ENCODE measurements around the gene KRTAP10-1. TPM values are rescaled to one million over a fixed set of nuclear protein-coding genes. Genes with fewer than 3 reads are reported as not detected.

KRTAP10-1 gene
- total RNA-seq, 1 donor from 2014 or later: not detected

DNA sequence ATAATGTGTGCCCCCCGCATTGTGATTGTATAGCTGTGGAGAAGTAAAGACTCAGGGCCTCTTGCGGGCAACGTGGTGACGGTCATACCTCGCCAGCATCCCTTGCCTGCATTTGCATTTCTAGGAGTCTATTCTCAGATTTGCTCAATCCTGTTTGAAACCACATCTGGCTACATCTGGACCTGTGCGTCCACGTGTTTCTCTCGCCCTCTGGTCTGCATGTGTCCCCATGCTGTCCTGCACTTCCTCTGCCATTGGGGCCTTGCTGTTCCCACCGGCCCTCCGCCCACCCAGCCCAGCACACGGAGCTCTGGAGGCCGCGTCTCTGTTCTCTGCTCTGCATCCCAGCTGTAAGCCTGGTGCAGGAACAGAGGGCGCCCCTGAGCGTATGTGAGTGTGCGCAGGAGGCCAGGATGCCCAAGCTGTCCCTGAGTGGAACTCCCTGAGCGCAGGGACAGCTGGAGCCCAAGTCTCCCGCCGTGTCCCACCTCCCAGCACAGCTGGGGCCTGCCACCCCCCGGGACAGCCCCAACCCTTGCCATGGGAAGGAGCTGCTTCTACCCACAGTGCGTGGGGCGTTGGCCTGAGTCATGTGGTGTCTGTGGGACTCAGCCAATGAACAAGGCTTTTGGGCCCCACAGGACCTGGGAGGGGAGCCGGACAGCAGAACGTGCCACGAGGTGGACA is 9.7 kb upstream of the KRTAP10-1 start:
- peak; percentile 2 for DNase-seq (ENCODE audit: low read depth)

DNA sequence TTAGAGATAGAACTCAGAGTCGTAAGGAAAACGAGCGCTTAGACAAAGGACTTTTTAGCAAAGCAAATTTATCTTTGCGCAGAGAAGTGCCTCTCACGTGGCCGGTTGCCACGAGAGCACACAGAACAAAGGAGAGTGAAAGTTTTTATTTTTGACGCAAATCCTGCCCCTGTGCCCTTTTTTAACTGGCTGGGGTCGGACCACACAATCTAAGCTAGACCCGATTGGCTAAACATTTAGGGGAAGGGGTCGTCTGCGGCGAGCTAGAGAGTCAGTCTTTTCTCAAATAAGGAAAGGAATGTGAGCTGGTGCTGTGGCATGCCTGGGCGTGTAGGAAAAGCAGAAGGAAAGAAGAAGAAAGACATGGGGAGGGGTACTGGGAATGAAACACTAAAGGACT is 8.9 kb upstream of the KRTAP10-1 start:
- DNase-seq (ENCODE audit: low read depth): no peak

DNA sequence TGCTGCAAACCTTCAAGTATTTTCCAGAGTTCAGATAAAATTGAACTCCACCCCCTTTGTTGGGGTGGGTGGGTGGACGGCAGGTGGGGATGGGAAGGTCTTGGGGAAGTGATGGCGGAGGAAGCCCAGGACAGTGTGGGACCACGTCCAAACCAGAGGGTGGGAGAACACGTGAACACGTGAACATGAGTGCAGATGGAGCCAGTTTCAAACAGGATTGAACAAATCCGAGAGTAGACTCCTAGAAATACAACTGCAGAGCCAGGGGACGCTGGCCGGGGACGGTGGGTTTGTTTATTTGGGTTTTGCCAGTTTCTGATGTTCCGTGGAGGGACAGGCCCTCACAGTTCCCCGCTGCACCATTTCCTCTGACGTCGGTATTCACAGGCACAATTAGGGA is 8.4 kb upstream of the KRTAP10-1 start:
- DNase-seq (ENCODE audit: low read depth): no peak

DNA sequence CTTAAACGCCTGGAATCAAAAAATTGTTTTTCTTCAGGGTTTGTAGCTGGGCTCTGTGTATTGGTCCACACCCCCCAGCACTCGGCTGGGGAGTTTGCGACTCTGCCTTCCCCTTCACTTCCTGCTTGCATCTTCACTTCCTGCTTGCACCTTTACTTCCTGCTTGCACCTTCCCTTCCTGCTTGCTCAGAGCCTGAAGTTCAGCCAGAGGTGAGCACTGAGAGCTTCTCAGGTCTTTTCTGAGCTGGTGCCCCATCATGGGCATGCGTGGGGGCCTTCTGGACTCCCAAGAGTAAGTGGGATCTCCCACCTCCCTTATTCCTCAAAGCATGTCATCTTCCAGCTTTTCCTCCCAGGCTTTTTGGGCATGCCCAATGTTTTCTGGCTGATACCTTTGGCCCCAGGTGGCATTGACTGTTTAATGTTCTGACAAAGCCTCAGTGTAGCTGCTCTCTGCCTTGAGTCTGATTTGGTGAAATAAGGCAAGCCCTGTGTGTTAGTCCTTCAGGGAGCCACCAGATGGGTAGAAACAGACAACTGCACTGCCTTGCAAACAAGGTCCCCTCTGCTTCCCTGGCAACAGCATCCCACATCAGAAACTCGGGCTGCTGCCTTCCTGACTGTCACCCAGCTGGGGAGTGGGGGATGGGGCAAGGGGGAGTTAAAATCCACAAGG is 7.8 kb upstream of the KRTAP10-1 start:
- no peak for DNase-seq (ENCODE audit: low read depth)

DNA sequence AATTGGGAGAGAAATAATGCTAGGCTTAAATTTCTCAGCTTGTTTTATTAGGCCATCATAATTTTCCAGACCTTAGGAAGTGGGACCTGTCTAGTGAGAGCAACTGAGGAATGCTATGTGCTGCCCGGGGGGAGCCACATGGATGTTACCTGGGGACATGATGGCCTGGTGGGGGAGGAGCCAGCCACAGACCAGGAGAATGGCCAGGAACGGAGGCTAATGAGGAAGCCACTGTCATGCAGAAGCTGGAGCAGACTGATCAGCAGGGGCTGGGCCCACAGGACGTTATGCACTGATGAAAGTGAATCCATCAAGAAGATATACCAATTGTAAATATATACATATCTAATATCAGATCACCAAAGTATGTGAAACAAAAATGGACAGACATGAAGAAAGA is 4.6 kb upstream of the KRTAP10-1 start:
- no peak for DNase-seq (ENCODE audit: low read depth)

DNA sequence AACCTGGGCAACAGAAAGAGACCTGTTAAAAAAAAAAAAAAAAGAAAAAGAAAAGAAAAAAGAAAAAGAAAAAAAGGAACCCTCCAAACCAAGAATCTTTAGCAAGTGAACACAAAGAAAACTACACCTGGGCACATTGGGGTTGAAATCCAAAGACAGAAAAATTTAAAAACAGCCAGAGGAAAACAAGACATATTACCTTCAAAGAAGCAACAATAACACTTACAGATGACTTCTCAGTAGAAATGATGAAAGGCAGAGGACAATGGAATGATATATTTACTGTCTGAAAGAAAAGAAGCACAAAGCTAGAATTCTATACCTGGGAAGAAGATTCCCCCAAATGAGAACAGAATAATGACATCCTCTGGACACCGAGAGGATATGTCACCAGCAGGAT is 2.7 kb upstream of the KRTAP10-1 start:
- no peak for DNase-seq (ENCODE audit: low read depth)

DNA sequence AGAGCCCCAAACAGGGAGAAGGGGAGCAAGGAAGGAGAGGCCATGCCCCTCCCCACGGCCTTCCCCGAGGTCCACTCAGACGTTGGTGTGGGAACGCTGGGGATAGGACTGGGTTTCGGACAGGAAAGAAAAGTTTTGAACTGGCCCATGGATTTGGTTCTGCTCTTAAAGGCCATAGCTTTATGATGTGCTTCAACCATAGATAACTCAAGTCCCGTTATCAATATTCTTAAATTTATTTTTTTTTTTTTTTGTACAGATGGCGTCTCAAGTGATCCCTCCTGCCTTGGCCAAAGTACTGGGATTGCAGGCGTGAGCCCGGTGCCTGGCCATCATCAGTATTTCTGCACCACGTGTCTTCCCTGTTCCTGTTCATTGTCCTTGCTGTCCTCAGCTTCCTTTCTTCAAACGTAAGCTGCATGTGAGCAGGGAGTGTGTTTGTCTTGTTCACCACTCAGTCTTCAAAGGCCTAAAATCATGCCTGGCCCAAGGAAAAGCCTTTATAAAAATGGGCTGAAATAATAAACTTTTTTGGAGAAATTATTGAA is 820 bp upstream of the KRTAP10-1 start:
- DNase-seq (ENCODE audit: low read depth): no peak

DNA sequence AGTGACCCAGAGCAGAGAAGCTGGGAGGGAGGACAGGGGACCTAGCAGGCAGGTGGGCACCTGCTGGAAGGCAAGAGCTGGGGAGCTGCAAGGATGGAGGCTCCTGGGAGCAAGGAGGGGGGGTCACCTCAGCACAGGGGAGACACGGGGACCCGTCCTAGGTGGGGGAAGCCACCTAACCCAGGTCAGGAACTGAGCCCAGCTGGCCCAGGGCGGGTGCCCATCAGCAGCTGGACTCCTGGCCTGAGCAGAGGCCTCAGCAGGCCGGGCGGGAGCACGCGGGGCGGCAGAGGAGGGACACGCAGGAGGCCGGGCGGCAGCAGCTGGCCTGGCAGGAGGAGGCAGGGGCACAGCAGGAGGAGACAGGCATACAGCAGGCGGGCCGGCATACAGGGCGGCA is 949 bp downstream of the KRTAP10-1 start:
- no peak for DNase-seq (ENCODE audit: low read depth)

DNA sequence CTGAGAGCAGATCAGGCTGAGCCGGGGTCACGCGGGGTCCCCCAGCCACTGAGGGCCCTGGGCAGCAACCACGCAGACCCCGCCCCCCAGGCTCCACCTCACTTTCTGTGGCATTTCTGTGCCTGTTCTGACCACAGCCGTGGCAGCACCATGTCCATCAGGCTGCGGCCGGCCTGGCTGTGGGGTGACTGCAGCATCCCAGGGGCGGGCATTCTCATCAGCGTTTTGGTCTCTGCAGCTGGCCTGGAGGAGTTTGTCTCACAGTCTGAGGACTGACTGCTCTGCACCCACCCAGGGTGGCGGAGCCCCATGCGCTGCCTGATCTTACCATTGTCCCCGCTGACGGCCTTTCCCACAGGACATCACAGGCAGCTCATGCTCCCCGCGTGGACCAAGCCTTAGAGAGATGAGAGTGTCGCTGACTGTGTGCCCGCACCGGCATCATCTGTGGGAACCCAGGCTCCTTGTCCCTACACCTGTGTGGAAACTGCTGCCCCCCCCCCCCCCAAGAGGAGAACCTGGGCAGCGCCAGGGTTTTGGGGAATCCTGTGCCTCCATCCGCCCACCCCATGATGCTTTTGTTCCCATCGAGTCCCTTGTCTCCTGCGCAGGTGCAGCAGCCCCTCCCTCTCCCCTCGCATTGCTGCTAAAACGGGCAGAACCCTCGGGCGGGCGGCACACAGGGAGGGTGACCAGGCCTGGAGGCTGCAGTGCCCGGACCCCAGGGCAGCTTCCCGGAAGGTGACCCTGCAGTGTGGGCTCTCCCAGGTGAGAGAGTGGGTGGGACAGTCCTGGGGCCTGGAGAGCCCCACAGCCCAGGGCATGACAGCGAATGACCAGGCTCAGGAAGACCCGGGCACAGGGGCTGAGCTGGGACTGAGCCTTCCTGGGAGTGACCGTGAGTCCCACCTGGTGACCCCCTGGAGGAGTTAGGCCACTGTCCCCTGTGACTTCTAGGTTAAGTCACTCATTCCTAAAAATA is 1.8 kb downstream of the KRTAP10-1 start:
- no peak for DNase-seq (ENCODE audit: low read depth)

DNA sequence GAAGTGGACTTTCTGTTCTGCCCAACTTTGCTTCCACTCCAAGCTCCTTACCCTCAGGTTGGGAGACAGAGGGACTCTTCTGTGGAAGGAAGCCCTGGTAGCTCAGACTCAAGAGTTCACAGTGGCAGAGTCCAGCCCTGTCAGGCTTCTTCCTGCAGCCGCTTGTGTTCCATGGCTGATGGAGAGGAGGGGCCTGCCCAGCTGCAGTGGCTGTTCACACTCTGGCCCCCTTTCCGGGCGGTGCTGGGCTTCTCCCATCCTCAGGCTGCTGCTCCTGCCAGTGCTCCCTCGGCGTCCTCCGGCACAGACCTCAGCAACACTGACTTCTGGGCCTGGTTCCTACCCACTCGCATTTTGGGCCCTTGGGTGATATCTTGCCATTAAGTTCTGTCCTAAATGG is 4.0 kb downstream of the KRTAP10-1 start:
- DNase-seq (ENCODE audit: low read depth): no peak

DNA sequence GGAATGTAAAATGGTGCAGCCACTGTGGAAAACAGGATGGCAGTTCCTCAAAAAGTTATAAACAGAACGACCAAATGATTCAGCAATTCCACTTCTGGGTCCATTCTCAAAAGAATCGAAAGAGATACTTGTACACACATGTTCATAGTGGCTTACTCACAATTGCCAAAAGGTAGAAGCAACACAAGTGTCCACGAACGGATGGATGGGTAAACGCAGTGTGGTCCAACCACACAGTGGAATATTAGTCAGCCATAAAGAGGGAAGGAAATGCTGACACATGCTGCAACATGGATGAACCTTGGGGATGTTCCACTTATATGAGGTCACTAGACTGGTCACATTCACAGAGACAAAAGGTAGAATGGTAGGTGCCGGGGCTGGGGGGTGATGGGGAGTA is 5.3 kb downstream of the KRTAP10-1 start:
- DNase-seq (ENCODE audit: low read depth): no peak

DNA sequence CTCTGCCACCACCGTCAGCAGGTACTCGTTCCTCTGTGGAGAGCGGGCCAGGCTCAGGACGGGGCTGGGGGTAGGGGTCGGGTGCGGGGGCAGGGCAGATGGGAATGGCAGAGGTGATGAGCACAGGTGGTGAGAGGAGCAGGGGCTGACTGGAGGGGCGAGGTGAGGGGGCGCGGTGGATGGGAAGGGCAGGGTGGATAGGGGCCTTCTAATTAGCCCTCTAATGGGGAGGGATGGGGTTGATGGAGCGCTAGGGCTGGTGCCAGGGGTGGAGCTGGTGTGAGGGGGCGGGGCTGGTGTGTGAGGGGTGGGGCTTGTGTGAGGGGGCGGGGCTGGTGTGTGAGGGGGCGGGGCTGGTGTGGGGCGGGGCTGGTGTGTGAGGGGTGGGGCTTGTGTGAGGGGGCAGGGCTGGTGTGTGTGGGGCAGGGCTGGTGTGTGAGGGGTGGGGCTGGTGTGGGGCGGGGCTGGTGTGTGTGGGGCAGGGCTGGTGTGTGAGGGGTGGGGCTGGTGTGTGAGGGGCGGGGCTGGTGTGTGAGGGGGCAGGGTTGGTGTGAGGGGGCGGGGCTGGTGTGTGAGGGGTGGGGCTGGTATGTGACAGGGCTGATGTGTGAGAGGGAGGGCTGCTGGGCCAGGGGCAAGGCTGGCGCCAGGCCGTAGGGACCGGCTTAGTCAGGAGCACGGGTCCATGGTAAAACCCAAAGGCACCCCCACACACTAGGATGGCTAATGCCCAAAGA is 5.9 kb downstream of the KRTAP10-1 start:
- no peak for DNase-seq (ENCODE audit: low read depth)

DNA sequence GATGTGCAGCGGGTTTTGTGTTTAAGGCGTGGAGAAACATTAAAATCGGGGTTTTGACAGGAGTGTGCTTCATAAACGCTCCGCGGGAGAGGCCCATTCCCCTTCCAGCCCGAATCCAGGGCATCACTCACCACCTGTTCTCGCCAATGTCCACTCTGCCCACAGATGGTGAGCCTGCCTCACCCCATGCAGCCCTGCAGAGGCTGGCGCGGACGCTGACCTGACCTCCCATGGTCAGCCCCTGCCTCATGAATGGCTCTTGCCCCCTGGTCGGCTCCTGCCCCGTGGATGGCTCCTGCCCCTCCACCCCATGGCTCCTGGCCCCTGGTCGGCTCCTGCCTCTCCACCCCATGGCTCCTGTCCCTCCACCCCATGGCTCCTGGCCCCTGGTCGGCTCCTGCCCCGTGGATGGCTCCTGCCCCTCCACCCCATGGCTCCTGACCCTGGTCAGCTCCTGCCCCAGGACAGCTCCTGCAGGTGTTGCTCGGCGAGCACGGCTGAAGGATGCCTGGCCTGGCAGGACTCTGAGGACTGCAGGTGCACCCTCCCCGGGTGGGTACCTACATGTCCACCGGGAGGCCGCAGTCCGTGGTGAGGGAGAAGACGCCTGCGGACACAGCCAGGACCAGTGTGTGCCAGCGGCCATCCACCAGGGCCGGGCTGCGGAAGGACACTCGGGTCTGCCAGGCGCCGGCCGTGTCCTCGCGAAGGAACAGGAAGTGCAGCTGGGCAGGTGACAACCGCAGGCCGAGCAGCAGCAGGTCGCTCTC is 6.7 kb downstream of the KRTAP10-1 start:
- DNase-seq (ENCODE audit: low read depth): no peak

DNA sequence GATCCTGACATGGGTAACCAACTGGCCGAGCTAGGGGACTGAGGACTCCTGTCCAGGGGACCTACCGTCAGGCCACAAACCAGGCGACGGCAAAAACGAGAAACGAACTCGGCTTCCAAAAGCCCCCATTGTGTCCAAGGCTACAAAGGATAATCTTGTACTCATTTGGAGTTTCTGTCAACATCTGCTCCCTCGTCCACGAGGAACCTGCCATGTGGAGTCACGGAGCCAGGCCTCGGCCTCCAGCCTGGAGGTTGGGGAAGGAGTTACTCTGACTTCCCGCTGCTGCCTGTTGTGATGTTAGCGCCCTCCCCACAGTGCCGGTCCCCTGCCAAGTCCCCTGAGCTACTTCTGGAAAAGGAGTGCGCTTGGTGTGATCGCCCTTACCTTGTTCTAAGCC is 7.3 kb downstream of the KRTAP10-1 start:
- no peak for DNase-seq (ENCODE audit: low read depth)

DNA sequence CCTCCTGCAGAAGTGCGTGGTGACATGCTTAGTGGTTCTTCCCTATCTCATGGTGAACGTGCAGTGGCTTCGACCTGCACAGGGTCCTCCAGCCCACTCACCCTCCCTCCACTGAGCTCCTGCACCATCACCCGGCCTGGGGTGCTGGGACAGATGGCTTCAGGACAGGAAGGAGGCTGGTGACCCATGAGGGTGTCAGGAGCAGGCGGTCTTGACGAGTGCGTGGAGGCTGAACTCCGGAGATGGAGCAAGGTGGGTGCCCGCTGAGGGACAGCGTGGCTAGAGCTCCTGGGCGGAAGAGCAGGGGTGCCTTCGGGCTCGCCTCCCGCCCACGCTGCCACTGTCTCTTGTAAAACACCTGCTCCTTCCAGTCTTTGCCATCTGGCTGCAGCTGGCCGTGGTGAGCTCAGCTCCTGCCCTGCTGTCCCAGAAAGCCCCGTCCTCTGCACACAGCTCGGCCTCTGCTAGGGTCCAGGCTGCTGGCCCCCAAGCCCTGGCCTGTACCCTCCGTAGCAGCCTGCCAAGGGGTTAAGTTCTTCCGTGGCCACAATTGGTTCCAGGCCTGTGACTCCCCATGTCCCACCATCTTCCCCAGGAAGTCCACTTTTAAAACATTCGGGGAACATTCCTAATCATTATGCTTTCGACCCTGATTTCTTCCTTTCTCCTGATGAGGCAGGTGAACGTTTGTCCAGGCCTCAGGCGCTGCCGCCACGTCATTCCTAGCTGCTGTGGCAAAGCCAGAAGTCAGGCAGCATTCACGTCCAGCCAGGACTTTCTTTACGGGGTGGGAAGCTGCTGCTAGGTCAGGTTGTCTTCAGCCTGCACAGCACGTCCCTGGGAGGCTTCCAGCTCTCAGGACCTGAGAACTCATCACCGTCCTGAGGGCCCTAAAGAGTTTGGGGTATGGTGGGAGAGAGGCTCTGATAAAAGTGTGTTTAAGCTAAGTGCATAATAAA is 8.1 kb downstream of the KRTAP10-1 start:
- DNase-seq (ENCODE audit: low read depth): no peak

DNA sequence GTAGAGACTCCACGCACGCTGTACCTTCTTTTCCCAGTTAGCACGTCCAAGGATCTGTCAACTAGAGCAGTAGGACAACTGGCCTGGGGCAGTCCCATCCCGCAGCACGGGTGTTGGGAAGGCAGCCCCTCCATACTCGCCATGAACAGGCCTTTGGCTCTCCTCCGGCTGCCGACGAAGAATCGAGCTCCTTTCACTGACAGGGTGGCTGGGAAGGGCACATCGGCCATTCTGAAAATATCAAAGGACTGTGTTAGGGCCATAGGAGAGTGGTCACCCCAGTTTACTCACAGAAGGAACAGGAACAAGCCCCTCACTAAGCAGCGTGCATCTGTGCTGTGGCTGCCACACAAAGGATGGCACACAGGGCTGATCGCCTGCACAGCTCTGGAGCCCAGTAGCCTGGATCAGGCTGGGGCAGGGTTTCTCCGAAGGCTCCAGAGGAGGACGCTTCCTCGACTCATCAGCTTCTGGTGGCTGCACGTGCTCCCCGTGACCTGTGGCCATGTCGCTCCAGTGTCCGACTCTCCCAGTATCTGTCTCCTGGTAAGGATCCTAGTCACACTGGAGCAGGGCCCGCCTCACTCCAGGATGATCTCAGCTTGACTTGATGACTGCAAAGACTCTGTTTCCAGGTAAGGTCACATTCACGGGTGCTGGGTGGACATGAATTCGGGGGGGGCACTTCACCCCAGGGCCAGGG is 8.9 kb downstream of the KRTAP10-1 start:
- no peak for DNase-seq (ENCODE audit: low read depth)

DNA sequence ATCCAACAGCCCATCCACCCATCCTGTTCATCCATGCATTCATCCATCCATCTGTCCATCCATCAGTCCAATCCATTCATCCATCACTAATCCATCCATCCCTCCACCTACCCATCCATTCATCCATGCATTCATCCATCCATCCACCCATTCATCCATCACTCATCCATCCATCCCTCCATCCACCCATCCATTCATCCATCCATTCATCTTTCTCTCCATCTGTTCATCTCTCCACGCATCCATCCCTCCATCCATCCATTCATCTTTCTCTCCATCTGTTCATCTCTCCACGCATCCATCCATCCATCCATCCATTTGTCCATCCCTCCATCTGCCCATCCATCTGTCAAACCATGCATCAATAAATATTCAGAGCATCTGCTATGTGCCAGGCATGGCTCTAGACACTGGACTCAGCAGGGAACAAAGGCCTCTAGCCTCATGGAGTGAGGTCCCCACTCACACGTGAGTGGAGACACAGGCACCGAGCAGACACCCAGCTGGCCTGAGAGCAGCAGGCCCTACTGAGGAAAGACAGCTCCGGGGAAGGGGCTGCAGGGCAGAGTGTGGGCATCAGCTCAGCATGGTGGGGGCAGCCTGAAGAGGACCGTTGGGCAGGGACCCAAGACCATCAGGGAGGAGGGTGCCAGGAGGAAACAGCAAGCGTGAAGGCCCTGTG is 9.6 kb downstream of the KRTAP10-1 start:
- DNase-seq (ENCODE audit: low read depth): no peak
